Measurements from ENCODE around the gene HFM1. TPM values are rescaled to one million over a fixed set of nuclear protein-coding genes. Genes with fewer than 3 reads are reported as not detected.
"Not testable (repeated sequence)": the region's sequence is repeated elsewhere in the genome, so short reads cannot be mapped to it uniquely, and the experiment has no call there.

The HFM1 gene, protein sequence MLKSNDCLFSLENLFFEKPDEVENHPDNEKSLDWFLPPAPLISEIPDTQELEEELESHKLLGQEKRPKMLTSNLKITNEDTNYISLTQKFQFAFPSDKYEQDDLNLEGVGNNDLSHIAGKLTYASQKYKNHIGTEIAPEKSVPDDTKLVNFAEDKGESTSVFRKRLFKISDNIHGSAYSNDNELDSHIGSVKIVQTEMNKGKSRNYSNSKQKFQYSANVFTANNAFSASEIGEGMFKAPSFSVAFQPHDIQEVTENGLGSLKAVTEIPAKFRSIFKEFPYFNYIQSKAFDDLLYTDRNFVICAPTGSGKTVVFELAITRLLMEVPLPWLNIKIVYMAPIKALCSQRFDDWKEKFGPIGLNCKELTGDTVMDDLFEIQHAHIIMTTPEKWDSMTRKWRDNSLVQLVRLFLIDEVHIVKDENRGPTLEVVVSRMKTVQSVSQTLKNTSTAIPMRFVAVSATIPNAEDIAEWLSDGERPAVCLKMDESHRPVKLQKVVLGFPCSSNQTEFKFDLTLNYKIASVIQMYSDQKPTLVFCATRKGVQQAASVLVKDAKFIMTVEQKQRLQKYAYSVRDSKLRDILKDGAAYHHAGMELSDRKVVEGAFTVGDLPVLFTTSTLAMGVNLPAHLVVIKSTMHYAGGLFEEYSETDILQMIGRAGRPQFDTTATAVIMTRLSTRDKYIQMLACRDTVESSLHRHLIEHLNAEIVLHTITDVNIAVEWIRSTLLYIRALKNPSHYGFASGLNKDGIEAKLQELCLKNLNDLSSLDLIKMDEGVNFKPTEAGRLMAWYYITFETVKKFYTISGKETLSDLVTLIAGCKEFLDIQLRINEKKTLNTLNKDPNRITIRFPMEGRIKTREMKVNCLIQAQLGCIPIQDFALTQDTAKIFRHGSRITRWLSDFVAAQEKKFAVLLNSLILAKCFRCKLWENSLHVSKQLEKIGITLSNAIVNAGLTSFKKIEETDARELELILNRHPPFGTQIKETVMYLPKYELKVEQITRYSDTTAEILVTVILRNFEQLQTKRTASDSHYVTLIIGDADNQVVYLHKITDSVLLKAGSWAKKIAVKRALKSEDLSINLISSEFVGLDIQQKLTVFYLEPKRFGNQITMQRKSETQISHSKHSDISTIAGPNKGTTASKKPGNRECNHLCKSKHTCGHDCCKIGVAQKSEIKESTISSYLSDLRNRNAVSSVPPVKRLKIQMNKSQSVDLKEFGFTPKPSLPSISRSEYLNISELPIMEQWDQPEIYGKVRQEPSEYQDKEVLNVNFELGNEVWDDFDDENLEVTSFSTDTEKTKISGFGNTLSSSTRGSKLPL (N-terminal part only)
- total RNA-seq (2014; rRNA removed; shearing (Covaris generic)) = 0.35 TPM in 1 of 2 replicates, not detected in the other

DNA sequence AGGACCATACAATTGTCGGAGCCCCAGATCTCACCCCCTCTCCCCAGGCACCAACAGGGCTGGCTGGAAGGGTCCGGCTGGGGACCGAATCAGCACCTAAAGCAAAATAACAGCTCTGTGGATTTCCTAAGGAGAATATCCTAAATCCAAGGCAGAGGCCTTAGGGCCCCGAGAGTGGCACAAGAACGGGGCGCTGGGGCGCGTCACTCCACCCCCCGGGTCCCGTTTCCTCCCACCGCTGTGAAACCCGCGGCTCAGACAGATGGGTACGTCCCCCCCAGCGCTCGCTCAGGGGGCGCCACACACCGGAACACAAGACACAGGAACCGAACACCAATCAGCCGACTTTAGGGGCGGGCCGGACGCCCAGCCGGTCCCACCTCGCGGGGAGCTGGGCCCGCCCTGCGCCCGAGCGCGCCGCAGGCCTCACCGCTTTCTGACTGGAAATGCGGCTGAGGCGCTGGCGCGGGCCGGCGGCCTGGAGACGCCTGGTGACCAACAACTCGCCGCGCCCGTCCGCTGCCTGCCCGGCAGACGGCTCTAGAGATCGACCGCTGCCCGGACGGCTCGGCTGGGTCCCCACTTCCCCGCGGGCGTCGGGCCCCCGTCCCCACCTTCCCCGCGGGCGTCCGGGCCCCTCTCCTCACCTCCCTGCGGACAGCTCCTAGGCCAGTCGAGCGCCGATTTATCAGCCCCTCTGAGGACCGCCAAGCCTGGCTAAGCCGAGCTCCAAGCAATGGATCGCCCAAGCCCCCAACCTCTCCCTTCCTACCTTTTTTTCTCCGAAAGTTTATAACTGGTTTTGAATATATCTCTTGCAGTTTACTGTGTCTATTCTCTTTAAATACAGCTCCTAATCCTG, at the start of gene HFM1:
Gene HFM1, minus strand, starts transcription at position 687 of the 862 bp plus-strand sequence. CDS start 3,755 bp downstream, outside the sequence.
- DNase-seq (ENCODE audit: low spot score) = peak; percentile 50

DNA sequence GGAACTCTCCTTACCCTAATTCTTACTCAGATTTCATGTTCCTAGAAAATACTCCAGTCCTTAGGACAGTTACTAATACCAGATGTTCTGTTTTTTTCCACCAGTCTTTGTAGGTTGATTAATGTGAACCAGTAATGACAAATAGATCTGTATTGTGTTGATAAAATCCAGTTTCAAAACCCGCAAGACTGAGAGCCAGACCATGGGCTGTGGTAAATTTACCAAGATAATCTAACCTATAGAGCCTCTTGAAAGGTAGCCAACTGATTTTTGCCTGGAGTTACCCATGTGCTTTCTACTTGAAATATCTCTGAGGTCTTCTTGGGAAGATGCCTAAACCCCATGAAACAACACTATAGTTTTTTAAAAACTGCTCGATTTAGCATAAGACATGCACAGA, 49.5 kb upstream of the HFM1 start:
- DNase-seq (ENCODE audit: low spot score) = no peak

DNA sequence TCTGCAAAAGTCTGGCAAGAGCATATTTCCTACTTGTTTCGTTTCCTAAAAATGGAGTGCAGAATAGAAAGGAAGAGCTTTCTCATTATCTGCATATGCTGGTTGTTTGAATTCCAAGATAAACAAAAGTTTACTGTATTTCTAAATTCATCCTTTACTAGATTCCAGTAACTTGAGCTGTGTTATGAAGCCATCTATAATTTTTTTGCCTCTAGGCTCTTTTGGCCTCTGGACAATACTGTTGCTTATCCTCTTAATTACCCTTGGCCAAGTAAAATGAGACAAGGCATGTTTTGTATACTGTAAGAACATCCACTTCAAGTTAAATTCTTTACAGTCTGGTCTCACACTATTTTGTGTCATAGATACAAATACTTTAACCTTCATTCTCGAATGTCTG, 45.6 kb upstream of the HFM1 start:
- DNase-seq (ENCODE audit: low spot score) = peak; percentile 10

DNA sequence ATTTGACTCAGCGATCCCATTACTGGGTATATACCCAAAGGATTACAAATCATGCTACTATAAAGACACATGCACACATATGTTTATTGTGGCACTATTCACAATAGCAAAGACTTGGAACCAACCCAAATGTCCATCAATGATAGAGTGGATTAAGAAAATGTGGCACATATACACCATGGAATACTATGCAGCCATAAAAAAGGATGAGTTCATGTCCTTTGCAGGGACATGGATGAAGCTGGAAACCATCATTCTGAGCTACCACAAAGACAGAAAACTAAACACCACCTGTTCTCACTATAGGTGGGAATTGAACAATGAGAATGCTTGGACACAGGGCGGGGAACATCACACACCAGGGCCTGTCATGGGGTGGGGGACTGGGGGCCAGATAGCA, 43.1 kb upstream of the HFM1 start:
- not testable (repeated sequence) for DNase-seq (ENCODE audit: low spot score)

DNA sequence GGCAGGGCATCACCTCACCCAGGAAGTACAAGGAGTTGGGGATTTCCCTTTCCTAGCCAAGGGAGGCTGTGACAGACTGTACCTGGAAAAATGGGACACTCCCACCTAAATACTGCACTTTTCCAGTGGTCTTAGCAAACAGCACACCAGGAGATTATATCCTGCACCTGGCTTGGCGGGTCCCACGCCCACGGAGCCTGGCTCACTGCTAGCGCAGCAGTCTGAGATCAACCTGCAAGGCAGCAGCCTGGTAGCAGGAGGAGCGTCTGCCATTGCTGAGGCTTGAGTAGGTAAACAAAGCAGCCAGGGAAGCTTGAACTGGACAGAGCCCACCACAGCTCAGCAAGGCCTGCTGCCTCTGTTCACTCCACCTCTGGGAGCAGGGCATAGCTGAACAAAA, 37.3 kb upstream of the HFM1 start:
- DNase-seq (ENCODE audit: low spot score) = not testable (repeated sequence)

DNA sequence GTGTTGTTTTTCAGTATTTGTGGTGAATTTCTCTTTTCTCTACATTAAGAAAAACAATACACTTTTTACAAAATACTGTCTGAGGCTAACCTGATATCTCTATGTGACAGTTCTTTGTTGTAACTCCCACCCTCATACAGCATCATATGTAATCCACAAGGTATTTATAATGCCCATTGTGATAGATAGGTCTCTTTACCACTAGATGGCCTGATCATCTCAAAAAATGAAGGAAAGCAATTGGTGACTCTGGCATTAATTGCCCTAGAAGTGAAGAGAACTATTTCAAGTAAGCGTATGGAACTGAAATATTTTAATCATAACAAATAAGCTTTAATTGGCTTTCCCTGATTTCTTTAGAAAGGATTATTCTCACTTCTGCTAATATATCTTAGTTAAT, 36.2 kb upstream of the HFM1 start:
- DNase-seq (ENCODE audit: low spot score) = no peak

DNA sequence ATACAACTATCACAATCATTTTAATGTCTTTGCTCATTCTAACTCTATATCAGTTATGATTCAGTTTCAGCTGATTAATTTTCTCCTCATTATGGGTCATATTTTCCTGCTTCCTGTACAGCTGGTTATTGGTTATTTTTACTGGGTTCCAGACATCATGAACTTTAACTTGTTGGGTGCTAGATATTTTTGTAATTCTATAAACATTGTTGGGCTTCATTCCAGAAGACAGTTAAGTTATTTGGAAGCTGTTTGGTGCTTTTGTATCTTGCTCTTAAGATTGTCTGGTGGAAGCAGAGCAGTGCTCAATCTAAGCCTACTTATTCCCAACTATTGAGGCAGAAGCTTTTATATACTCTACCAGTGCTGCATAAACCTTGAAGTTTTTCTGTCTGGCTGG, 34.4 kb upstream of the HFM1 start:
- no peak for DNase-seq (ENCODE audit: low spot score)

DNA sequence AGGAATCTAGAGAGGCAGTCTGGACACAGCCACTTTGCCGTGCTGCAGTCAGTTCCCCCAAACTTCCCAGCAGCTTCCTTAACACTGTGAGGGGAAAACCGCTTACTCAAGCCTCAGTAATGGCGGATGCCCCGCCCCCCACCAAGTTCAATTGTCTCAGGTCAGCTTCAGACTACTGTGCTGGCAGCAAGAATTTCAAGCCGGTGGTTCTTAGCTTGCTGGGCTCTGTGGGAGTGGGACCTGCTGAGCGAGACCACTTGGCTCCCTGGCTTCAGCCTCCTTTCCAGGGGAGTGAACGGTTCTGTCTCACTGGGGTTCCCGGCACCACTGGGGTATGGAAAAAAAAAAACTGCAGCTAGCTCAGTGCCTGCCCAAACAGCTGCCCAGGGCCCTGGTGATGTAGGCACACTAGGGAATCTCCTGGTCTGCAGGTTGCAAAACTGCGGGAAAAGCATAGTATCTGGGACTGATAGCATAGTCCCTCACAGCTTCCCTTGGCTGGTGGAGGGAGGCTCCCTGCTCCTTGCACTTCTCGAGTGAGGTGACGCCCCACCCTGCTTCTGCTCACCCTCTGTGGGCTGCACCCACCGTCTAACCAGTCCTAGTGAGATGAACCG, 23.7 kb upstream of the HFM1 start:
- no peak for DNase-seq (ENCODE audit: low spot score)

DNA sequence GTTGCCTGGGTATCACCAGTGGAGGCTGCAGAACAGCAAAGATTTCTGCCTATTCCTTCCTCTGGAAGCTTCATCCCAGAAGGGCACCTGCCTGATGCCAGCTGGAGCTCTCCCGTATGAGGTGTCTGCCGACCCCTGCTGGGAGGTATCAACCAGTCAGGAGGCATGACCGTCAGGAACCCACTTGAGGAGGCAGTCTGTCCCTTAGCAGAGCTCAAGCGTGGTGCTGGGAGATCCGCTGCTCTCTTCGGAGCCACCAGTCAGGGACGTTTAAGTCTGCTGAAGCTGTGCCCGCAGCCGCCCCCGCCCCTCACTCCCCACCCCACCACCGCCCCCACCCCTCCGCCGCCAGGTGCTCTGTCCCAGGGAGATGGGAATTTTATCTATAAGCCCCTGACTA, 23.1 kb upstream of the HFM1 start:
- no peak for DNase-seq (ENCODE audit: low spot score)

DNA sequence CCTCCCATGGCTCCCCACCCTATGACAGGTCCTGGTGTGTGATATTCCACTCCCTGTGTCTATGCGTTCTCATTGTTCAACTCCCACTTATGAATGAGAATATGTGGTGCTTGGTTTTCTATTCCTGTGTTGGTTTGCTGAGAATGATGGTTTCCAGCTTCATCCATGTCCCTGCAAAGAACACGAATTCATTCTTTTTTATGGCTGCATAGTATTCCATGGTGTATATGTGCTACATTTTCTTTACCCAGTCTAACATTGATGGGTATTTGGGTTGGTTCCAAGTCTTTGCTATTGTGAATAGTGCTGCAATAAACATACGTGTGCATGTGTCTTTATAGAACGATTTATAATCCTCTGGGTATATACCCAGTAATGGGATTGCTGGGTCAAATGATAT, 17.9 kb upstream of the HFM1 start:
- not testable (repeated sequence) for DNase-seq (ENCODE audit: low spot score)

DNA sequence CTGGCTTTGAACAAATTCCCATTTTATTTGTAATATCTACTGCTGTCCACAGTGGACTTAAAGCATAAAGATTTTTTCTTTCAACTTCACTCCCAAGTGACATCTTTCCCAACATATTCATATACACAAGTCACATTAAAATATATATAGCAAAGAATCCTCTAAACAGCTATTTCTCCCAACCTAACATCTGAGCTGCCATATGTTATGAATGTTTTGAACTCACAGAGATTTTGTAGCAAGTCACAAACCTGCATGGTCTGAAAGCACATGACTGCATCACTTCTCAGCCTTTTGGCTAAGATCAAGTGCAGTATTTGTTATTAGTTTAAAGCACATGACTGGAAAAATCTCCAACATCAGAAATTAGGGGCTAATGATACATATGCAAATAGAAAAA, 7.7 kb upstream of the HFM1 start:
- no peak for DNase-seq (ENCODE audit: low spot score)

DNA sequence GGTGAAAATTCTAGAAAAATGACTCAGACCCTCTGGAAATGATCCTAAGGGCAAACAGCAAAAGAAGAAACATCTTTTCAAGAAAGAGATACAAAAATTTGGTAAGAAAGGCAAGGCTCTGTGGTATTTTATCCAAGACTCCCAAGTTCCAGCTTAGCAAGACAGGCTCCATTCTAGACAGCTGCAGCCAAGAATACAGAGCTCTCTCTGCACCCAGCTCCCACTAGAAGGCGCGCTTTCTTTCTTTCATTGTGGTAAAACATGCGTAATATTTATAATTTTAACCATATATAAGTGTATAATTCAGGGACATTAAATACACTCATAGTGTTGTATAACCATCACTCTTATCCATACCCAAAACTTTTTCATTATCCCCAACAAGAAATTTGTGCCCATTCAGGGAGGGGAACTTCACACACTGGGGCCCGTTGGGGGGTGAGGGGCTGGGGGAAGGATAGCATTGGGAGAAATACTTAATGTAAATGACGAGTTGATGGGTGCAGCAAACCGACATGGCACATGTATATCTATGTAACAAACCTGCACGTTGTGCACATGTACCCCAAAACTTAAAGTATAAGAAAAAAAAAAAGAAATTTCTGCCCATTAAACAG, 2.2 kb upstream of the HFM1 start:
- no peak for DNase-seq (ENCODE audit: low spot score)

DNA sequence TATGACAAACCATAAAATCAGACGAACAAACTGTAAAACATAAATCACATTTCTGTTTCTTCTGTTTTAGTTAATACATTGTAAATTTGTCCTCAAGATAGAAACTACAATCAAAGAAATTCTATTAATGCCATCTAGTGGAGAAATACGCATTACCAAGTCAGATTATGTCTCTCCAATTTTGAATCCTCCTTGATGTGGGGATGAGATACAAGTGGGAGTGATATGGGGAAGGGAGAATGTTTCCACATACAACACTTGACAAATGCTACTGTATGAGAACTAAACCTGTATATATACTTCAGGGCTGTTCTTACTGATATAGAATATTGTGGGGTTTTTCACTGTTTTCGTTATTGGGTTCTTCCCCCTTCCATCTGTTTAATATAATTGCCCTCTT, 2.6 kb downstream of the HFM1 start:
- DNase-seq (ENCODE audit: low spot score) = peak; percentile 2

DNA sequence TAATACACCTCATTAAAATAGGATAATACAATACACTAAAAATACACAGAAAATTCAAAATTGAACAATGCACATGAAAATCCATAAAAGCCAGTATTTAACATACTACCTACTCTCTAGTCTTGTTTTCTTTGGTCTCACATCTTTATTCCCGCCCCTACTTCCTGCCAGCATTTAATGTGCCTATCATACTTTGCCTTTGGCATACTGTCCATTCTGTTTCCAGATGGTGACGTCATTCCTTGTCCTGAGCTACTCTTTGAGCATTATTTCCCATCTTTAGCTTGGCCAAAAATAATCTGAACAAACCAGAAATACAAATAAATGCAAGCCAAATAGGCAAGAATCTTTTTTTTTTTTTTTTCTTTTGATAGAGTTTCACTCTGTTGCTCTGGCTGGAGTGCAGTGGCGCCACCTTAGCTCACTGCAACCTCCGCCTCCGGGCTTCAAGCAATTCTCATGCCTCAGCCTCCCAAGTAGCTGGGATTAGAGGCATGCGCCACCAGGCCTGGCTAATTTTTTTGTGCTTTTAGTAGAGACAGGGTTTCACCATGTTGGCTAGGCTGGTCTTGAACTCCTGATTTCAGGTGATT, 4.4 kb downstream of the HFM1 start:
- DNase-seq (ENCODE audit: low spot score) = peak; percentile 6

DNA sequence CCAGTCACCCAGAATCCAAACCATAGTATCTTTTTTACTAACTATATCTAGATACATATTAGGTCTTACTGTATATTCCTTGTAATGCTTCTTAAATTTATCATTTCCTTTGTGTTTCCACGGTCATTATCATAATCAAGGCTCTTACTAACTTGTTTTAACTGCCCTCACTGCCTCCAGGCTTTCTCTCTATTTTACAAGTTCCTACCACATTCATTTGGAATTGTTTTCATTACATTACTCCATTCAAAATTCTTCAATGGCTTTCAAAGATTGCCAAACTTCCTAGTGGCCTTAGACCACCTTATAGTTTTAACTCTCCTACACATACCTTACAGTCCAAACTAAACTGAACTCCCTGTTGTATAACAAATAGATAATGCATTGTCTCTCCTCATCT, 6.3 kb downstream of the HFM1 start:
- DNase-seq (ENCODE audit: low spot score) = no peak

DNA sequence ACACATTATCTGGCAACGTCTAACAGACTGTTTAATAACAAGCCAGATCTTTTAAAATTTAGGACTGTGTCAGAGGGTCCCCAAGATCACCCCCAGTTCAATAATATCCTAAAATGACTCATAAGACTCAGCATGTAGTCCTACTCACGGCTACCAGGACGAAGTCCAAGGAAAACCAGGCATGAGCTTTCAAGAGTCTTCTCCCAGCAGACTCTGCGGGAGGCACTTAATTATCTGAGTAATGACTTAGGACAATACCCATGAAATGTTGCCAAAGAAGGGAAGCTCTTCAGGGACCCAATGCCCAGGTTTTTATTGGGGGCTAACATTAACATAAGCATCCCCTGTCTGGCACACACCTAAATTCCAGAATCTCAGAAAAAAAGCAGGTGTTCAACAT, 7.0 kb downstream of the HFM1 start:
- DNase-seq (ENCODE audit: low spot score) = no peak

DNA sequence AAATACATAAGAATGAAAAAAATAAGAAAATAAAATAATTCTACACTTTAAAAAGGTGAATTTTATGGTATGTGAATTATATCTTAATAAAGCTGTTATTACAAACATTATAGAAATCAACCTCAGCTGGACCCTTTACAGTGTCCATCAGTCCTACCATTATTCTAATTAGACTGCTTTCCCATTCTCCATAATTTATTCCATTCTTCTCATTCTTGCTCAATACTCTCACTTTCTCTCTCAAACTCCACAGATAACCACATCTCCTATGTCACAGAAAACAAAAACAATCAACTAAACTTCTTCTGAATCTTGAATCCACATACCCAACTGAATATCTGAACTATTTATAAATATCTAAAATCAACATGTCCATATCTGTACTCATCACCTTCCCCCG, 11.6 kb downstream of the HFM1 start:
- DNase-seq (ENCODE audit: low spot score) = no peak

DNA sequence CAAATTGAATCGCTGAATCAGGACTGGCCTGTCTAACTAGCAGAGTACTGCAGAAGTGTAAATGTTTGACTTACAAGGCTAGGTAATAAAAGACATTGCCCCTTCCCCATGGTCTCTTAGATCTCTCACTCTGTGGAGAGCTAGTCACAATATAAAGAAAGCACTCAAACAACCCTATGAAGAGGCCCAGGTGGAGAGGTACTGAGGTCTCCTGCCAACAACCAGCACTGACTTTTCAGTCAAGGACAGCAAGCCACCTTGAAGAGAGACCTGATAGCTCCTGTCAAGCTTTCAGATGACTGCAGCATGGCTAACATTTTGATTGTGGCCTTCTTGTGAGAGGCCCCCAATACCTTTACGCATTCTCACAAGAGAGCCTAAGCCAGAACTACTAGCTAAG, 18.5 kb downstream of the HFM1 start:
- DNase-seq (ENCODE audit: low spot score) = no peak

DNA sequence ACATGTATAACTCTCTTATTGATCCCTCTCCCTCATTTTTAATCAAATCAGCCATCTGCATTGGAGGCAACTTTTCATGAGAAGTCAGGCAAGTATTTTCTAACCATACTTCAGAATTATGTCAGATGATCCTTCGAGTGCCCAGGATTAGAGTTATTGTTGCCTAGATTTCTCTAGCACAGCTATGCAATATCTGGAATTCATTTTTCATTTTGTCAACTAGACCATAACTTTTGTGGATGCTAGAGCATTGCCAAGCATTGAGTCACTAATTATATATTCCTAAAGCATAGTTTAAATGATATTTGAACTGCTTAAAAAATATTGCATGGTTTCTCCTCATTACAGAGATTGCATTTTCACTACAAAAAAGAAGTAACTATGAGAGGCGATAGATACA, 21.2 kb downstream of the HFM1 start:
- DNase-seq (ENCODE audit: low spot score) = no peak

DNA sequence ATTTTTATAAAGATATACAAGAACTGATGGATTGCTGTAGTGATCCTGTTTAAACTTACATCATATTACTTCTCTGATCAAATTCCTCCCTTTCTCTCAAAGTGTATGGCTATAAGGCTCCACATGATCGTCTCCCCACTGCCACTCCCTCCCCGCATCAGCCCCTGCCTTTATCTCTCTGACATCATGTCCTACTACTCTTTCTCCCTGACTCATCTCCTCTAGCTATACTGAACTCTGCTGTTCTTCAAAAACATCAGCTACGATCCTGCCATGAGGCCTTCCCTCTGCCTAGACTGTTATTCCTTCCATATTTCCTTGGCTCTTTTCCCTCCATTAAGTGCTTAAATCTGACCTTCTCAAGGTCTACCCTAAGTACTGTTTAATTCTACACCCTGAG, 22.8 kb downstream of the HFM1 start:
- DNase-seq (ENCODE audit: low spot score) = no peak

All from H4 (cell line).